OCI-LY7 (cell line): ENCODE data around the gene CELF2. TPM values are rescaled to one million over a fixed set of nuclear protein-coding genes. Genes with fewer than 3 reads are reported as not detected.

Experiments
- BruUV-seq: library from RNA; stranded (reverse); fragments of 400-500 nt; replicated peaks from 2 replicates; lab custom pipeline; 2021; lab: Mats Ljungman, UMichigan
- CTCF ChIA-PET: fragments of 300-600 bp; sonication (Branson Sonifier 250); formaldehyde crosslinking; loops from one replicate; lab custom pipeline; 2022; ENCODE audit warnings: antibody characterized with exemption; ENCODE audit not compliant: unreplicated experiment; lab: Charles Lee
- POLR2A ChIA-PET: fragments of 300-600 bp; sonication (Branson Sonifier 250); formaldehyde crosslinking; loops from one replicate; lab custom pipeline; 2022; ENCODE audit warnings: antibody characterized with exemption; lab: Charles Lee
- DNase-seq: peaks from one replicate; pipeline ENCODE4 v3.0.0-alpha.2; 2015; ENCODE audit warnings: low spot score
- H2AFZ ChIP-seq: fragments of 200-600 bp; sonication (generic), shearing (Covaris generic); 2 replicates; pipeline ENCODE4 v1.6.1; 2014; ENCODE audit warnings: mild to moderate bottlenecking, antibody characterized with exemption, low read length, moderate library complexity
- H3K27ac ChIP-seq: fragments of 200-600 bp; sonication (generic); 2 replicates; pipeline ENCODE4 v1.5.1; 2014; ENCODE audit warnings: mixed run types, low read depth, mild to moderate bottlenecking, moderate library complexity, low read length, inconsistent platforms; ENCODE audit not compliant: poor library complexity, severe bottlenecking
- H3K36me3 ChIP-seq: fragments of 200-600 bp; sonication (generic); 2 replicates; pipeline ENCODE4 v1.6.1; 2014; ENCODE audit warnings: mild to moderate bottlenecking, antibody characterized with exemption, low read length, moderate library complexity, mixed read lengths; ENCODE audit not compliant: insufficient read depth
- H3K4me1 ChIP-seq: fragments of 200-600 bp; sonication (generic); 2 replicates; pipeline ENCODE4 v1.5.1; 2014; ENCODE audit warnings: mild to moderate bottlenecking, low read length; ENCODE audit not compliant: insufficient read depth, poor library complexity, severe bottlenecking
- H3K4me2 ChIP-seq: fragments of 200-600 bp; sonication (generic); 2 replicates; pipeline ENCODE4 v1.6.1; 2014; ENCODE audit warnings: mild to moderate bottlenecking, low read length
- H3K4me3 ChIP-seq: fragments of 200-600 bp; sonication (generic); 2 replicates; pipeline ENCODE4 v1.5.1; 2014; ENCODE audit warnings: mild to moderate bottlenecking, low read depth, low read length; ENCODE audit not compliant: poor library complexity, severe bottlenecking
- H3K79me2 ChIP-seq: fragments of 200-600 bp; sonication (generic); 2 replicates; pipeline ENCODE4 v1.6.1; 2016; ENCODE audit warnings: low read depth, mild to moderate bottlenecking, low read length, moderate library complexity, mixed read lengths; ENCODE audit not compliant: insufficient read depth
- H3K9me2 ChIP-seq: fragments of 200-600 bp; sonication (generic); 2 replicates; pipeline ENCODE4 v1.6.1; 2016; ENCODE audit warnings: mild to moderate bottlenecking, low read length, mixed read lengths; ENCODE audit not compliant: insufficient read depth
- H3K9me3 ChIP-seq: fragments of 200-600 bp; sonication (generic); 2 replicates; pipeline ENCODE4 v1.6.1; 2014; ENCODE audit warnings: mild to moderate bottlenecking, mixed run types, low read length, mixed read lengths
- H4K20me1 ChIP-seq: fragments of 200-600 bp; sonication (generic); 2 replicates; pipeline ENCODE4 v1.6.1; 2014; ENCODE audit warnings: mild to moderate bottlenecking, antibody characterized with exemption, low read length, moderate library complexity, mixed read lengths; ENCODE audit not compliant: insufficient read depth
- EZH2phosphoT487 ChIP-seq: fragments of 200-600 bp; sonication (generic); IDR thresholded peaks from 2 replicates; pipeline ENCODE4 v1.6.1; 2018; ENCODE audit warnings: low read depth, borderline replicate concordance, mild to moderate bottlenecking, mixed run types, antibody characterized with exemption, low read length, moderate library complexity, mixed read lengths
- intact Hi-C: fragments of 100-400 bp; cut with micrococcal nuclease; formaldehyde crosslinking; loops from one replicate; pipeline ENCODE4 v1.10.0; 2022; ENCODE audit not compliant: unreplicated experiment
- total RNA-seq, 2 experiments: library from RNA; depleted of rRNA in 1 of 2; stranded (reverse); fragments of >200 nt in 1 of 2; shearing (Covaris generic) in 1 of 2; gene quantifications; 2 replicates each; pipeline ENCODE4 v1.2.3, GENCODE V29; 2014 to 2022
- TF ChIP-seq, protein P1 (sequence below): fragments of 200-600 bp; sonication (generic); conservative IDR thresholded peaks from 2 replicates; pipeline ENCODE4 v1.5.1; 2014; ENCODE audit warnings: mild to moderate bottlenecking, antibody characterized with exemption, low read length, moderate library complexity, mixed read lengths

CELF2 gene
- total RNA-seq, 2 experiments from 2014 or later: 5.4 to 19.1 TPM

DNA sequence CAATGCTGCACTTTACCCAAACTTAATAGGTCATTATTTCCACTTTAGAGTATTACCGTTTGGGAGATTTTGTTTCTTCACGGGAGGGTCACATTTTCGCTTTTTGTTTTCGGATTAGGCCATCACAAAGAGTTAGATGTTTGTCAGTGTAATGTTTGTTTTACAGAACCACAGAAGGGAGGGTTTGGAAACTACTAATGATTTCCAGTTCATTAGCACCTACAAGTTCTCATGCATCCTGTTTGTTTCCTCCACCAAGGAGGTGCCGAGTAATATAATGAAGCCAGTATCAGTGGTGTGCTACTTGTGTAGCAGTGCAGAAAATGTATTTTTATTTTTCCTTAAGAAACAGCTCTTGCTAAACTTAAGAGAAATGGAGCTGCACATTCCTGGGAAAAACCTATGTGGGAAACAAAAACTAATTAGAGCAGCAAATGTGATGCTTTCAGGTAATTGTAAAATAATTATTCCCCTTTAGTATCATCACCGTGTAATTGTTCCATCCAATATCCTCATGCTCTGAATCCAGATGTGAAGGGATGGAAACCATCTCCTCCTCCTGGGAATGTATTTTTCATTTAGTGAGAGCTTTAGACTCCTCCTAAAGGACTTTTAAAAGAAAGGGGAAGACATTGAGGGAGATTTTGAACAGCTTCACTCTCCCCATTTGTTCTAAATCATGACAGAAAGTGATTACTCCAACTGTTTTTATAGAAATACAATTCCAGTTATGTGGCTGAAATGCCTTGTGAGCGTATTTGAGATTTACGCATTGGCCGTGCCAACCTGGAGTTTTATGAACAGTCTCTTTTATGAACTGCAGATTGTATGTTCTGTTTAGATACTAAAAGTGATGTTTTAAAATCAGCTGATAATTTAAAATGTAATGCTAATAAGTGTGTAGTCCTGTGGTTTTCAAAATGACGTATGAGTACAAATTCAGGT lies 5.6 kb downstream of the CELF2 start:
- Histone ChIP-seq H3K27ac (no peak overlapping the region), H3K4me3 (no peak overlapping the region), H3K4me2 (no peak overlapping the region), H3K4me1 (no peaks in the 10 kb centered on the region), H3K79me2 (no peaks in the 10 kb centered on the region), H3K36me3 (no peaks in the 10 kb centered on the region), H3K9me2 (no peaks in the 10 kb centered on the region), H3K9me3 (no peaks in the 10 kb centered on the region), H4K20me1 (no peaks in the 10 kb centered on the region), H2AFZ (no peak overlapping the region)
- TF ChIP-seq EZH2phosphoT487: no peak
- TF ChIP-seq, protein P1, sequence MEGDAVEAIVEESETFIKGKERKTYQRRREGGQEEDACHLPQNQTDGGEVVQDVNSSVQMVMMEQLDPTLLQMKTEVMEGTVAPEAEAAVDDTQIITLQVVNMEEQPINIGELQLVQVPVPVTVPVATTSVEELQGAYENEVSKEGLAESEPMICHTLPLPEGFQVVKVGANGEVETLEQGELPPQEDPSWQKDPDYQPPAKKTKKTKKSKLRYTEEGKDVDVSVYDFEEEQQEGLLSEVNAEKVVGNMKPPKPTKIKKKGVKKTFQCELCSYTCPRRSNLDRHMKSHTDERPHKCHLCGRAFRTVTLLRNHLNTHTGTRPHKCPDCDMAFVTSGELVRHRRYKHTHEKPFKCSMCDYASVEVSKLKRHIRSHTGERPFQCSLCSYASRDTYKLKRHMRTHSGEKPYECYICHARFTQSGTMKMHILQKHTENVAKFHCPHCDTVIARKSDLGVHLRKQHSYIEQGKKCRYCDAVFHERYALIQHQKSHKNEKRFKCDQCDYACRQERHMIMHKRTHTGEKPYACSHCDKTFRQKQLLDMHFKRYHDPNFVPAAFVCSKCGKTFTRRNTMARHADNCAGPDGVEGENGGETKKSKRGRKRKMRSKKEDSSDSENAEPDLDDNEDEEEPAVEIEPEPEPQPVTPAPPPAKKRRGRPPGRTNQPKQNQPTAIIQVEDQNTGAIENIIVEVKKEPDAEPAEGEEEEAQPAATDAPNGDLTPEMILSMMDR: no peak
- ChIA-PET POLR2A (interaction anchor here (0.8 to 1.2 kb wide), 3 partner anchors 8 to 23 kb away, joined by 3 to 6 read pairs (median 3); no protein-coding TSS in a partner anchor), CTCF (no interaction called here)
- no TSS peak for BruUV-seq
- DNase-seq: no peak
- intact Hi-C loops: no loop called here

DNA sequence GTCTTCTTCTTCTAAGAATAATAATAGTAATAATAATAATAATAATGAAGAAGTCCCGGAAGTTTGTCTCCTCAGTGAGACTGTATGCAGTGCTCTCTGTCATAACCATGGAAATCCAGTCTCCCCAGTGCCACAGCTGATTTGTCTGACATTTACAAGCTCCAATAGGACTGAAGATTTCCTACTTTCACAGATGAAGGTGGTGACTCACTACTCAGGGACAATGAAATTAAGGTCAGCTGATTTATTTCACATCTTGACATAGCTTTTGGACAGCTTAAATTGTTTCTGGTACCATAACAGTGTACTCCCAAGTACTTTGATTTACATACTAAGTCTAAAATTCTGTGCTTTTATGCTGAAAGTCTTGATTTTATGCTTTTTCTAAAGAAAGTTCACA lies 6.9 kb downstream of the CELF2 start:
- BruUV-seq: no TSS peak
- CTCF ChIA-PET: no interaction called here

More for the DNA sequence above, 6.9 kb downstream of the CELF2 start:
- intact Hi-C loops: no loop called here
- H3K4me2 ChIP-seq: no peak overlapping the region
- H2AFZ ChIP-seq: no peak overlapping the region
- no peaks in the 10 kb centered on the region for H3K4me1 ChIP-seq
- H3K79me2 ChIP-seq: no peaks in the 10 kb centered on the region
- no peak overlapping the region for H3K27ac ChIP-seq
- H3K36me3 ChIP-seq: no peaks in the 10 kb centered on the region
- no peaks in the 10 kb centered on the region for H3K9me3 ChIP-seq
- H3K9me2 ChIP-seq: no peaks in the 10 kb centered on the region
- no peak for DNase-seq
- POLR2A ChIA-PET: no interaction called here
- TF ChIP-seq, protein P1: no peak
- TF ChIP-seq EZH2phosphoT487: no peak
- no peak overlapping the region for H3K4me3 ChIP-seq
- no peaks in the 10 kb centered on the region for H4K20me1 ChIP-seq
